Prostate gland (tissue), 2 donors: ENCODE results near the gene ZNF581. TPM values are rescaled to one million over a fixed set of nuclear protein-coding genes. Genes with fewer than 3 reads are reported as not detected.
A peak's percentile ranks its signal among the peaks of the same experiment; 100 is the strongest.

Experiments
- DNase-seq: peaks from one replicate; pipeline ENCODE4 v3.0.0-alpha.2; 2019; ENCODE audit warnings: low spot score
- H3K27ac ChIP-seq, 2 donors: fragments of 200-600 bp; sonication (generic); 2 replicates each; pipeline ENCODE4 v1.5.1; 2017 to 2019
- H3K27me3 ChIP-seq: fragments of 200-600 bp; sonication (generic); replicated peaks from 2 replicates; pipeline ENCODE4 v1.5.1; 2019; ENCODE audit not compliant: insufficient read depth
- H3K36me3 ChIP-seq, 2 donors: fragments of 200-600 bp; sonication (generic); 1 replicate in 1 of 2; 2 replicates in 1 of 2; pipeline versions ENCODE4 v1.5.1 to v1.8.1; 2017 to 2019
- H3K4me1 ChIP-seq: fragments of 200-600 bp; sonication (generic); replicated peaks from 2 replicates; pipeline ENCODE4 v1.5.1; 2019
- H3K4me3 ChIP-seq, 2 donors: fragments of 200-600 bp; sonication (generic); 2 replicates each; pipeline ENCODE4 v1.5.1; 2017 to 2019
- H3K9me3 ChIP-seq: fragments of 200-600 bp; sonication (generic); 2 replicates; pipeline ENCODE4 v1.5.1; 2017
- CTCF ChIP-seq, 4 experiments: fragments of 200-600 bp in 2 of 4; fragments of 450-650 bp in 2 of 4; sonication (generic) in 2 of 4; IDR thresholded peaks; 1 replicate in 3 of 4; 2 replicates in 1 of 4; pipeline ENCODE4 v1.5.1; 2016 to 2019; ENCODE audit warnings: antibody characterized with exemption in 4 of 4, mild to moderate bottlenecking in 2 of 4, moderate library complexity in 2 of 4
- POLR2A ChIP-seq: fragments of 450-650 bp; IDR thresholded peaks from one replicate; pipeline ENCODE4 v1.6.1; 2016; ENCODE audit warnings: antibody characterized with exemption, mild to moderate bottlenecking
- POLR2AphosphoS5 ChIP-seq: sonication (generic); formaldehyde crosslinking; IDR thresholded peaks from one replicate; pipeline ENCODE4 v1.6.1; 2017; ENCODE audit warnings: antibody characterized with exemption
- WGBS: methylation state at CpG from one replicate; pipeline ENCODE4 v1.1.5; 2018; 5-methylcytosine and 5-hydroxymethylcytosine counted together
- intact Hi-C: fragments of 100-400 bp; cut with DNase I; formaldehyde crosslinking; loops from one replicate; pipeline ENCODE4 v1.14.2; 2022
- total RNA-seq, 2 donors: library from RNA; depleted of rRNA; stranded (reverse); fragments of >200 nt; gene quantifications; one replicate each; pipeline ENCODE4 v1.1.0, GENCODE V29; 2016

ZNF581 gene
- total RNA-seq, 2 donors from 2014 or later: 19.7 to 20.6 TPM

DNA sequence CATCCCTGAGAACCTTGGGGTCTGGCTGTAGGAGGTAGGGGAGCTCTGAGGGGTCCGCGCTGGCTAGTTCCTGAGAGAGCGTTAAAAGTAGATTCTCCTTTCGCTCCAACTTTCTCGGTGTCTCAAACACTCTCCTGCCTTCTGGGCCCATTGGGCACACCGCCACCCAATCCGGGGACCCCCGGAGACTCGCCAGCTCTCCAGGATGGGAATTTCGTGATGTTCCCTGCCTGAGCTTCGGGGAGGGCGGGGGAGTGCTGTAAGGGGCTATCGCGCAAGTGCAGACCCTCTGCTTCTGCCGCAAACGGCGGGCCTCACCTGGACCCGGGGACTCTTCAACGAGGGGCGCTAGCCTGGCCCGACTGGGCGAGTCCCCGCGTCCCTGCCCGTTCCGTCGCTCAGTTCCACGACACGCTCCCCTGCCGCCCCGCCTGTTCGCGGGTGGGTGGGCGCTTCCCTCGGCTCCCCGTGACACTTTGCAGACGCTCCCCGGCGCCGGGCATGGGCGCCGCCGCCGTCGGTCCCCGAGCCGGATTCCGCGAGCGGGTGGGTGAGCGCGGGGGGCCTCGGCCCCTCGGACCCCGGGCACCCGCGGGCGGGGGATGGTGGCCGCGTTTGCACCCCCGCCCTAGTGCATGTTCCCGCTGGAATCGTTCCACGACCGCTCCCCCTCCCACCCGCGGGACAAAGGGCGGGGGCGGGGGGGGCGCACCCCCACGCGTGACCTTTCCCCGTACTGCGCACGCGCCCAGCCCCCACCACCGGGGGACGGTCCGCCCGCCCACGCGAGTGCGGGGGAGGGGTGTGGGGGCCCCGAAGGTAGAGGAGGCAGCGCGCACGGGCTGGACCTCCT is 4.5 kb downstream of the ZNF581 start, which contains the start of gene CCDC106:
Gene CCDC106, plus strand, starts transcription at position 481 of the 853 bp plus-strand sequence. CDS start 835 bp downstream, outside the sequence.
- peak within 1 kb of the TSS; percentile 74 to 86 for H3K4me3 ChIP-seq

GRCh38 chr19:55648585-55649267 is 5.3 kb downstream of the ZNF581 start:
- H3K4me1 ChIP-seq: peaks cover 21% of the 10 kb centered on the region
- H3K27me3 ChIP-seq: no peaks in the 10 kb centered on the region
- intact Hi-C loops: no loop called here
- peak overlapping the region; percentile 81 to 85 for H3K27ac ChIP-seq
- H3K36me3 ChIP-seq: no peaks in the 10 kb centered on the region
- TF ChIP-seq POLR2A: no peak
- DNase-seq: no peak
- no peaks in the 10 kb centered on the region for H3K9me3 ChIP-seq
- WGBS: 11% methylated on average over 25 of the region's 25 CpGs
- H3K4me3 ChIP-seq: peak overlapping the region; percentile 74 to 86

More for the DNA sequence above, 4.5 kb downstream of the ZNF581 start, which contains the start of gene CCDC106:
- Histone ChIP-seq H3K27ac (peak within 1 kb of the TSS; percentile 81 to 85), H3K27me3 (no peaks in the 10 kb centered on the region), H3K4me1 (peaks cover 24% of the 10 kb centered on the region), H3K36me3 (no peaks in the 10 kb centered on the region), H3K9me3 (no peaks in the 10 kb centered on the region)
- 2% methylated on average over 43 of the region's 87 CpGs for WGBS
- intact Hi-C loops: no loop called here
- peak; percentile 44 for DNase-seq
- TF ChIP-seq POLR2AphosphoS5 (no peak), POLR2A (peak; percentile 12), CTCF (IDR thresholded peaks at IDR 0.05) (no peak)

GRCh38 chr19:55649268-55650125 is 6.0 kb downstream of the ZNF581 start:
- Histone ChIP-seq H3K4me3 (peak overlapping the region in 1 of 2 donors; percentile 74), H3K4me1 (peaks cover 17% of the 10 kb centered on the region)
- no peak for TF ChIP-seq CTCF (IDR thresholded peaks at IDR 0.05)
- no peak for TF ChIP-seq POLR2A
- no peak for TF ChIP-seq POLR2AphosphoS5

DNA sequence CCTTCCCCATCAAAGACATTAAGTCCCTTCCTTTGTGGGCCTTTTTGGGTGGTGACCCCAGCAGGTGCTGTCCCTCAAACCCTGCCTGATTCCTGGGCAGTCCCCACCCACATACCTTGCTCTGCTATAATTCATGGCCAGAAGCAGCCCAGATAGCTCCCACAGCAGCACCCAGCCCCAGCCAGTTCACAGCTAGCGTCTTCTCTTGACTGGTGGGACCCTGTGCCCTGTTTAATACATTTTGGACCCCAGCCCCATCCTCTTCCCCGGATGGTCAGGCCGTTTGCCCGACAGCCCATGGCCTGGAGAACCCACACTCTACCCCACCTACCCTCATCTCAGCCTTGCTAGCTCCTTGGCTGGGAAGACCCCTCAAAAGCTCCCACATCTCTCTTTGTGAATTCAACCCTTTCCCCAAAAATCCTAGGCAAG is 6.7 kb downstream of the ZNF581 start:
- 90% methylated on average over 4 of the region's 4 CpGs for WGBS

More at GRCh38 chr19:55649268-55650125, 6.0 kb downstream of the ZNF581 start:
- DNase-seq: no peak
- Histone ChIP-seq H3K27me3 (no peaks in the 10 kb centered on the region), H3K36me3 (no peaks in the 10 kb centered on the region), H3K9me3 (no peaks in the 10 kb centered on the region), H3K27ac (peak overlapping the region in 1 of 2 donors; percentile 81)
- 74% methylated on average over 17 of the region's 17 CpGs for WGBS
- intact Hi-C loops: loop anchor here (10.0 kb wide), 1 partner anchor 535 kb away; the partner anchor contains the start of gene PPP1R12C

More for the DNA sequence above, 6.7 kb downstream of the ZNF581 start:
- Histone ChIP-seq H3K4me1 (peaks cover 10% of the 10 kb centered on the region), H3K27ac (no peak overlapping the region), H3K27me3 (no peaks in the 10 kb centered on the region), H3K9me3 (no peaks in the 10 kb centered on the region), H3K36me3 (no peaks in the 10 kb centered on the region), H3K4me3 (no peak overlapping the region)
- intact Hi-C loops: loop anchor here (10.0 kb wide), 1 partner anchor 535 kb away; the partner anchor contains the start of gene PPP1R12C
- TF ChIP-seq POLR2A (no peak), CTCF (IDR thresholded peaks at IDR 0.05) (no peak), POLR2AphosphoS5 (no peak)
- DNase-seq: no peak
